OCI-LY3 (cell line): Measurements from ENCODE around the gene OR9G4.

Source experiments
- CTCF ChIP-seq: fragments of 200-600, 300-600 bp; sonication (generic); IDR thresholded peaks from 2 replicates; pipeline ENCODE4 v1.5.1; 2014; ENCODE audit warnings: antibody characterized with exemption, low read length, low read depth
- EZH2phosphoT487 ChIP-seq: fragments of 200-600 bp; shearing (Covaris generic); IDR thresholded peaks from 2 replicates; pipeline ENCODE4 v1.6.1; 2018; ENCODE audit warnings: antibody characterized with exemption, mixed run types, low read depth

- no peak for TF ChIP-seq CTCF
- TF ChIP-seq EZH2phosphoT487 = no peak
Observed at GRCh38 chr11:56751480-56751879, 3.0 kb upstream of the OR9G4 start.
